Cardiac fibroblast (primary cell): ENCODE results near the gene COL4A2.
A peak's percentile ranks its signal among the peaks of the same experiment; 100 is the strongest.

Experiments used
- DNase-seq, 2 donors: peaks; one replicate each; pipeline versions ENCODE4 v3.0.0 to v3.0.0-alpha.2; 2010; ENCODE audit warnings: low read depth in 2 of 2
- H3K4me3 ChIP-seq, 2 donors: replicated peaks in 1 of 2; 1 replicate in 1 of 2; 2 replicates in 1 of 2; pipeline ENCODE4 v1.5.1; 2011; ENCODE audit warnings: low read depth in 2 of 2, low read length in 2 of 2, mild to moderate bottlenecking in 2 of 2, moderate library complexity in 1 of 2
- TF ChIP-seq, protein P1 (sequence below): IDR thresholded peaks from one replicate; pipeline ENCODE4 v1.5.1; 2011; ENCODE audit warnings: low read depth, mild to moderate bottlenecking, low read length, inconsistent platforms

Gene COL4A2

GRCh38 chr13:110517505-110518225 is 210.6 kb downstream of the COL4A2 start:
- TF ChIP-seq, protein P1, sequence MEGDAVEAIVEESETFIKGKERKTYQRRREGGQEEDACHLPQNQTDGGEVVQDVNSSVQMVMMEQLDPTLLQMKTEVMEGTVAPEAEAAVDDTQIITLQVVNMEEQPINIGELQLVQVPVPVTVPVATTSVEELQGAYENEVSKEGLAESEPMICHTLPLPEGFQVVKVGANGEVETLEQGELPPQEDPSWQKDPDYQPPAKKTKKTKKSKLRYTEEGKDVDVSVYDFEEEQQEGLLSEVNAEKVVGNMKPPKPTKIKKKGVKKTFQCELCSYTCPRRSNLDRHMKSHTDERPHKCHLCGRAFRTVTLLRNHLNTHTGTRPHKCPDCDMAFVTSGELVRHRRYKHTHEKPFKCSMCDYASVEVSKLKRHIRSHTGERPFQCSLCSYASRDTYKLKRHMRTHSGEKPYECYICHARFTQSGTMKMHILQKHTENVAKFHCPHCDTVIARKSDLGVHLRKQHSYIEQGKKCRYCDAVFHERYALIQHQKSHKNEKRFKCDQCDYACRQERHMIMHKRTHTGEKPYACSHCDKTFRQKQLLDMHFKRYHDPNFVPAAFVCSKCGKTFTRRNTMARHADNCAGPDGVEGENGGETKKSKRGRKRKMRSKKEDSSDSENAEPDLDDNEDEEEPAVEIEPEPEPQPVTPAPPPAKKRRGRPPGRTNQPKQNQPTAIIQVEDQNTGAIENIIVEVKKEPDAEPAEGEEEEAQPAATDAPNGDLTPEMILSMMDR: no peak
- DNase-seq: peak in 1 of 2 donors; percentile 50
- H3K4me3 ChIP-seq: no peak overlapping the region

DNA sequence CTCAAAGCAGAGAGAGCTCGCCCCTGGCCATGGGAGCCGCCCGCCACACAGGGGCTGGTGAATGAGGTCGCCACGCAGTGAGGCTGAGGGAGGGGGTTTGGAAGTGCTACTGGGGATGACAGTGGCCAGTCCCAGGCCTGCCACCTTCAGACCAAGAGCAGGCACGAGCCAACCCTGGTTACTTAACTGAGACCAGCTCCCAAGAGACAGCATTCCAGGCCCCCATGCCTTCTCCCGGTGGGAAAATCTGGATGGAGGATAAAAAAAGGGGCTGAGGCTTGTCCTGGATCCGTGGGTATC is 211.1 kb downstream of the COL4A2 start:
- DNase-seq: no peak
- no peak overlapping the region for H3K4me3 ChIP-seq
- TF ChIP-seq, protein P1: no peak

GRCh38 chr13:110518571-110518970 is 211.5 kb downstream of the COL4A2 start:
- DNase-seq: no peak
- TF ChIP-seq, protein P1: no peak
- H3K4me3 ChIP-seq: no peak overlapping the region

- no peak for DNase-seq
- TF ChIP-seq, protein P1: no peak
- no peak overlapping the region for H3K4me3 ChIP-seq
These were observed 212.0 kb downstream of the COL4A2 start for GRCh38 chr13:110519046-110519445.

GRCh38 chr13:110519506-110519905 is 212.4 kb downstream of the COL4A2 start:
- TF ChIP-seq, protein P1: no peak
- no peak for DNase-seq
- H3K4me3 ChIP-seq: no peak overlapping the region

DNA sequence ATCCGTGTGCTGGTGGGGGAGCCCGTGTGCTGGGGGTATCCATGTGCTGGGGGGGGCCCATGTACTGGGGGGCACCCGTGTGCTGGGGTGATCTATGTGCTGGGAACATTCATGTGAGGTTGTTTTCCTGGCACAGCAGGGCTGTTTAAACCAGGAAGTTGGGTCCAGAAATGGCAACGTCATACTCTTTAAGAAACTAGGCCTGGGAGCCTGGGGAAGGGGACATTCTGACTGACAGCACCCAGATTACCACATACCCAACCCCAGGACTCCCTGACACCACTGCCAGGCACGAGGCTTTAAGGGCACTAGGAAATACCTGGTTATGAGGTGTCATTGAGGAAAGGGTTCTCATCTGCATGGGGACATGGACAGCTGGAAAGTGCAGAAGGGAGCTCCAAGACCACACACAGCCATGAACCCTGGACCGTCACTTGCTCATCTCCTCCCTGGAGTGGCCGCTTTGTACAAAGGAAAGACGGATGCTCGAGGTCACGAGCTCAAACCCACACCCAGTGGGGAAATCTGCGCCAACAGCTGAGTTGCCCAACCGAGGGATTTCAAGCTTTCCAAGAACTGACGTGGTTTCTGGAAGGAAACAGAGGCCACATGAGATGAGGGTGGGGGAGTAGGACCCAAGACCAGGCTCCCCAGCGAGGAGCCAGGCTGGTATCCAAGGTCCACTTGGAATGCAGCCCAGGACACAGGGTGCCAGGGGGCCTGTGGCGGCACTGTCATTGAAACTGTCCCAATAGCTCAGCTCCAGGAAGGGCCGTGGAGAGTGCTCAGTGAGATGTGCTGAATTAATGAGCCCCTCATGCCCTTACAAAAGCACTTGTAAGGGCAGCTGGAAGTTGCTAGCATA is 213.6 kb downstream of the COL4A2 start:
- DNase-seq: peak; percentile 69 to 93
- H3K4me3 ChIP-seq: no peak overlapping the region
- TF ChIP-seq, protein P1: no peak
